8988T (cell line): ENCODE data around the gene SF3B2.
"Not testable (repeated sequence)": the region's sequence is repeated elsewhere in the genome, so short reads cannot be mapped to it uniquely, and the experiment has no call there.

Experiments used
- DNase-seq: peaks from one replicate; pipeline ENCODE4 v3.0.0; 2011

Gene SF3B2

GRCh38 chr11:66112041-66112491, 59.9 kb downstream of the SF3B2 start:
- no peak for DNase-seq

- no peak for DNase-seq
Measured at GRCh38 chr11:66112601-66113499, 60.7 kb downstream of the SF3B2 start.

- not testable (repeated sequence) for DNase-seq
Measured at GRCh38 chr11:66114957-66115356, 62.8 kb downstream of the SF3B2 start.

GRCh38 chr11:66115638-66116301, 63.6 kb downstream of the SF3B2 start:
- DNase-seq = no peak

GRCh38 chr11:66116576-66117361, 64.6 kb downstream of the SF3B2 start:
- DNase-seq = no peak

- DNase-seq = no peak
Measured at GRCh38 chr11:66118847-66119246, 66.7 kb downstream of the SF3B2 start.
